GM21381 (cell line): Measurements from ENCODE around the gene SMIM10L2A.
"Not testable (repeated sequence)": the region's sequence is repeated elsewhere in the genome, so short reads cannot be mapped to it uniquely, and the experiment has no call there.

Experiments used
- ATAC-seq: cut with Tn5 transposase; IDR thresholded peaks from one replicate; pipeline ENCODE4 v1.9.1; 2021; ENCODE audit warnings: mild to moderate bottlenecking, moderate library complexity; ENCODE audit not compliant: unreplicated experiment

Gene SMIM10L2A

GRCh38 chrX:135421932-135422809 lies at the start of gene SMIM10L2A:
TSS of gene SMIM10L2A (plus strand) at chrX:135421944. CDS start at chrX:135422132, 188 bp downstream.
- ATAC-seq: peak; percentile 66

GRCh38 chrX:135373357-135373756 lies 48.4 kb upstream of the SMIM10L2A start:
- no peak for ATAC-seq

GRCh38 chrX:135382260-135382659 lies 39.5 kb upstream of the SMIM10L2A start:
- ATAC-seq: no peak

- ATAC-seq: no peak
Observed at GRCh38 chrX:135383249-135383648, 38.5 kb upstream of the SMIM10L2A start.

GRCh38 chrX:135384161-135384836 lies 37.4 kb upstream of the SMIM10L2A start:
- no peak for ATAC-seq

GRCh38 chrX:135388841-135389240 lies 32.9 kb upstream of the SMIM10L2A start:
- ATAC-seq: no peak

GRCh38 chrX:135389243-135389642 lies 32.5 kb upstream of the SMIM10L2A start:
- ATAC-seq: no peak

GRCh38 chrX:135389717-135390116 lies 32.0 kb upstream of the SMIM10L2A start:
- no peak for ATAC-seq

- no peak for ATAC-seq
Observed at GRCh38 chrX:135391734-135392133, 30.0 kb upstream of the SMIM10L2A start.

GRCh38 chrX:135393051-135393450 lies 28.7 kb upstream of the SMIM10L2A start:
- no peak for ATAC-seq

- no peak for ATAC-seq
Observed at GRCh38 chrX:135395064-135395463, 26.7 kb upstream of the SMIM10L2A start.

GRCh38 chrX:135396109-135396508 lies 25.6 kb upstream of the SMIM10L2A start:
- no peak for ATAC-seq

GRCh38 chrX:135396566-135396965 lies 25.2 kb upstream of the SMIM10L2A start:
- ATAC-seq: no peak

- ATAC-seq: no peak
Observed at GRCh38 chrX:135397652-135398051, 24.1 kb upstream of the SMIM10L2A start.

- no peak for ATAC-seq
Observed at GRCh38 chrX:135403374-135403773, 18.4 kb upstream of the SMIM10L2A start.

- not testable (repeated sequence) for ATAC-seq
Observed at GRCh38 chrX:135406428-135406827, 15.3 kb upstream of the SMIM10L2A start.

GRCh38 chrX:135408794-135409193 lies 12.9 kb upstream of the SMIM10L2A start:
- ATAC-seq: no peak

GRCh38 chrX:135410861-135411627 lies 10.7 kb upstream of the SMIM10L2A start:
- no peak for ATAC-seq

GRCh38 chrX:135411893-135412292 lies 9.9 kb upstream of the SMIM10L2A start:
- ATAC-seq: no peak

- ATAC-seq: no peak
Observed at GRCh38 chrX:135416546-135416945, 5.2 kb upstream of the SMIM10L2A start.

- no peak for ATAC-seq
Observed at GRCh38 chrX:135420831-135421230, 913 bp upstream of the SMIM10L2A start.
